GM18870 (cell line): Measurements from ENCODE around the gene TPRX1.
"Not testable (repeated sequence)": the region's sequence is repeated elsewhere in the genome, so short reads cannot be mapped to it uniquely, and the experiment has no call there.

Experiments used
- ATAC-seq: cut with Tn5 transposase; IDR thresholded peaks from one replicate; pipeline ENCODE4 v1.9.1; 2021; ENCODE audit warnings: moderate library complexity; ENCODE audit not compliant: unreplicated experiment

The TPRX1 gene

GRCh38 chr19:47768604-47769003 lies 35.7 kb downstream of the TPRX1 start:
- ATAC-seq: no peak

- no peak for ATAC-seq
Observed at GRCh38 chr19:47767349-47767748, 37.0 kb downstream of the TPRX1 start.

GRCh38 chr19:47766670-47767069 lies 37.7 kb downstream of the TPRX1 start:
- no peak for ATAC-seq

- no peak for ATAC-seq
Observed at GRCh38 chr19:47766359-47766620, 38.1 kb downstream of the TPRX1 start.

GRCh38 chr19:47765523-47766358 lies 38.6 kb downstream of the TPRX1 start:
- no peak for ATAC-seq

- not testable (repeated sequence) for ATAC-seq
Observed at GRCh38 chr19:47764705-47765104, 39.6 kb downstream of the TPRX1 start.

GRCh38 chr19:47762615-47763308 lies 41.6 kb downstream of the TPRX1 start:
- ATAC-seq: no peak

GRCh38 chr19:47762151-47762550 lies 42.2 kb downstream of the TPRX1 start:
- no peak for ATAC-seq

- no peak for ATAC-seq
Observed at GRCh38 chr19:47761566-47761965, 42.8 kb downstream of the TPRX1 start.

GRCh38 chr19:47760632-47760999 lies 43.7 kb downstream of the TPRX1 start:
- no peak for ATAC-seq

GRCh38 chr19:47758443-47758804 lies 45.9 kb downstream of the TPRX1 start:
- ATAC-seq: no peak

GRCh38 chr19:47757617-47758442 lies 46.5 kb downstream of the TPRX1 start:
- no peak for ATAC-seq

- ATAC-seq: no peak
Observed at GRCh38 chr19:47756953-47757608, 47.3 kb downstream of the TPRX1 start.

GRCh38 chr19:47756627-47756929 lies 47.8 kb downstream of the TPRX1 start:
- ATAC-seq: no peak

GRCh38 chr19:47755762-47756626 lies 48.4 kb downstream of the TPRX1 start:
- ATAC-seq: no peak

GRCh38 chr19:47755065-47755761 lies 49.1 kb downstream of the TPRX1 start:
- ATAC-seq: no peak

- no peak for ATAC-seq
Observed at GRCh38 chr19:47754206-47755064, 49.9 kb downstream of the TPRX1 start.

GRCh38 chr19:47752440-47753211 lies 51.7 kb downstream of the TPRX1 start:
- no peak for ATAC-seq
